Testis (tissue), 2 donors: ENCODE data around the gene SRGAP2B.
"Not testable (repeated sequence)": the region's sequence is repeated elsewhere in the genome, so short reads cannot be mapped to it uniquely, and the experiment has no call there.

Experiments
- CTCF ChIP-seq, 3 experiments: fragments of 450-650 bp in 2 of 3; fragments of 200-600 bp in 1 of 3; sonication (generic) in 1 of 3; IDR thresholded peaks; one replicate each; pipeline ENCODE4 v1.5.1; 2016 to 2019; ENCODE audit warnings: antibody characterized with exemption in 3 of 3, mild to moderate bottlenecking in 2 of 3, moderate library complexity in 1 of 3
- POLR2A ChIP-seq: fragments of 450-650 bp; IDR thresholded peaks from one replicate; pipeline ENCODE4 v1.6.1; 2017; ENCODE audit warnings: antibody characterized with exemption, mild to moderate bottlenecking, moderate library complexity

GRCh38 chr1:144995833-144996410 lies 99.2 kb downstream of the SRGAP2B start:
- TF ChIP-seq POLR2A; CTCF (IDR thresholded peaks at IDR 0.05): not testable (repeated sequence)
